ENCODE measurements around the gene DGCR8. TPM values are rescaled to one million over a fixed set of nuclear protein-coding genes. Genes with fewer than 3 reads are reported as not detected.

The DGCR8 gene
- total RNA-seq, 3 donors from 2014 or later, result 56.2 to 65.3 (median 60.9) TPM

DNA sequence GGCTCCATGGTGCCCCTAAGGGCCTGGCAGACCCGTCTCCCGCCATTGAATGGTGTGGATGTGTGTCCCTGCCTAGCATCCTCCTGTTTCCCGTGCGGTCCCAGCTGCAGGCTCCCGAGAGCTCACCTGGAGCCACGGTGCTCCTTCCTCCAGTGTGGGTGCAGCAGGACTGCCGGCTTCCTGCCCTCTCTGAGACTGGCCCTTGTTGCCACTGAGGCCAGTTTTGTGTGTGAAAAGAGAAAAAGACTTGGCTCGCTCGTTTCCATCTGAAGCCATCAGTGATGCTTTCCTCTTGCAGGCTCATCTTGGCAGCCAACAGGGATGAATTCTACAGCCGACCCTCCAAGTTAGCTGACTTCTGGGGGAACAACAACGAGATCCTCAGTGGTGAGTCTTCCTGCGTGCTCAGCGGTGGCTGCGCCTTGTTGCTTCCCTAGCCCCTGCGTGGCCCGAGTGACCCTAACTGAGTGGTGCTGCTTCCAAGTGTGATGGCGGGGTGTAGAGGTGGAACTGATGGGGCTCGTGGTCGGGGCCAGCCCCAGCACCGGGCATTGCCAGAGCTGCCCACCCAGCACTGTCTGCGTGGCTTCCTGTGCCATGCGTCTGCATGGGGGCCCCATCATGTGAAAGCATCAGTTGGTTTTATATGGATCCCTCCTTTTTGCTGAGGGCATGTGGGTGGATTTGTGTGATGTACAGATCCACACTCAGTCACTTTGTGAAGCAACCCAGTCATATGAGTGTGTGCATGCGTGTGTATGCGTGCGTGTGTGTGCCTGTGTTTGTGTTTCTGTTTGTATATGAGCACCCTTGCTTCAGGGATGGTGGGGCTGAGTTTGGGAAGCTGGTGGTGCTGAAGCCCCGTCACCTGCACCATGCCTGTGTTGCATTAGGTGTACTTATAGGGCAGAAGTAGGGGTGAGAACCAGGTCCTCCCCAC lies 36.7 kb upstream of the DGCR8 start:
- no peak for DNase-seq

DNA sequence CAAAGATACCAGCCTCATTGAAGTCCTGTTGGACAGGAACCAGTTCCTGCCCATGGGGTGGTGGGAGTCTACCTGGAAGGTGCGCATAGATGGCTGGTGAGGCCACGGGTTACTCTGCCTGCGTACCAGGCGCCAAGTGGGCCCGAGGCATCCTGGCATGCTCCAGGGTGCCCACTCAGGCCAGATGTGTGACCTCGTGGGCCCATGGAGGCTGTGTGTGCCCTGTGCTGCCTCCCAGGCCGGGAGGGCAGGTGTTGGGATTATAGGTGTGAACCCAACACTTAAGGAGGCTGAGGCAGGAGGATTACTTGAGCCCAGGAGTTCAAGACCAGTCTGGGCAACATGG lies 36.1 kb upstream of the DGCR8 start:
- ATAC-seq, result no peak
- no peak for DNase-seq
- H3K27me3 Mint-ChIP-seq (ENCODE audit: low read depth), result no peaks in the 10 kb centered on the region
- peaks cover 2% of the 10 kb centered on the region for H3K4me1 Mint-ChIP-seq (ENCODE audit: low read depth)
- H3K9me3 Mint-ChIP-seq, result peaks cover 4% of the 10 kb centered on the region
- peaks cover 28% of the 10 kb centered on the region for H3K36me3 Mint-ChIP-seq (ENCODE audit: insufficient read depth)
- H3K4me3 Mint-ChIP-seq, result no peak overlapping the region

More for the DNA sequence above, 36.7 kb upstream of the DGCR8 start:
- ATAC-seq, result no peak
- Mint-ChIP-seq H3K36me3 (ENCODE audit: insufficient read depth) (peaks cover 23% of the 10 kb centered on the region), H3K4me3 (no peak overlapping the region), H3K27me3 (ENCODE audit: low read depth) (no peaks in the 10 kb centered on the region), H3K9me3 (peaks cover 3% of the 10 kb centered on the region), H3K4me1 (ENCODE audit: low read depth) (peaks cover 2% of the 10 kb centered on the region)

DNA sequence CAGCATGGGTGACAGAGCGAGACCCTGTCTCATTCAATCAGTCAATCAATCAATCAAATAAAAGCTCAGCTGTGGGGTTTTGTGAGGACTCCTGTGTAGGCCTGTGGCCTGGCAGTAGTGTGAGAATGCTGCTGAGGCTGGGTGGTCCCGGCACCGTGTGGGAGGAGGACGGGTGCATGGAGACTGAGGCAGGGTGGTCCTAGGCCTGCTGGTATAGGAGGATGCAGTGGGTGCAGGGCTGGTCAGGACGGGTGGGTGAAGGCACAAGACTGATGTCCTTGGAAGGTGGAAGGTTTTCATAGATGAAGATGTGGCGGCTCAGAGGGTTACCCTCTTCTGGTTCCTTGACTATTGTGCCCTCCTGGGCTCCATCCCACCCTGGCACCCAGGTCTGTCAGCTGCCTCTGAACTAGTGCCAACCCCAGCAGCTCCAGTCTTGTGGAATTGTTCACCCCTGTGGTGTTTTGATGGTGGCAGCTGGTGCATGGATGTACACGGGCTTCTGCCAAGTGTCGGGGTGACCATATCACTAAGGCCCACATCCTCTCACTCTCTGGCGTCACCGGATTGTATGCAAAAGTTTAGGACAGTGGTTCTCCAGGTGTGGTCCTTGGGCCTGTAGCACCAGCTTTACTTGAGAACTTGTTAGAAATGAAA lies 35.4 kb upstream of the DGCR8 start:
- Mint-ChIP-seq H3K27me3 (ENCODE audit: low read depth) (no peaks in the 10 kb centered on the region), H3K4me3 (no peak overlapping the region), H3K36me3 (ENCODE audit: insufficient read depth) (peaks cover 31% of the 10 kb centered on the region), H3K9me3 (peaks cover 4% of the 10 kb centered on the region), H3K4me1 (ENCODE audit: low read depth) (peaks cover 2% of the 10 kb centered on the region)
- DNase-seq (no peak), ATAC-seq (no peak)

DNA sequence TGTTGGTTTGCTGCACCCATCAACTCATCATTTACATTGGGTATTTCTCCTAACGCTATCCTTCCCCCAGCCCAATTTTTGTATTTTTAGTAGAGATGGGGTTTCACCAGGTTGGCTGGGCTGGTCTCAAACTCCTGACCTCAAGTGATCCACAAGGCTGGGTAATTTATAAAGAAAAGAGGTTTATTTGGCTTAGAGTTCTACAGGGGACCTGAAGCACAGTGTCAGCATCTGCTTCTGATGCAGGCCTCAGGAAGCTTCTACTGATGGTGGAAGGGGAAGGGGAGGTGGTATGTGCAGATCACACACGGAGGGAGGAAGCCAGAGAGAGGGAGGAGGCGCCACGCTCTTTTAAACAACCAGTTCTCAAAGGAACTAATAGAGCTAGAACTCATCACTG lies 33.3 kb upstream of the DGCR8 start:
- DNase-seq, result no peak
- Mint-ChIP-seq H3K27me3 (ENCODE audit: low read depth) (no peaks in the 10 kb centered on the region), H3K36me3 (ENCODE audit: insufficient read depth) (peaks cover 33% of the 10 kb centered on the region), H3K4me3 (no peak overlapping the region), H3K4me1 (ENCODE audit: low read depth) (peaks cover 2% of the 10 kb centered on the region), H3K9me3 (peaks cover 4% of the 10 kb centered on the region)
- ATAC-seq, result no peak

DNA sequence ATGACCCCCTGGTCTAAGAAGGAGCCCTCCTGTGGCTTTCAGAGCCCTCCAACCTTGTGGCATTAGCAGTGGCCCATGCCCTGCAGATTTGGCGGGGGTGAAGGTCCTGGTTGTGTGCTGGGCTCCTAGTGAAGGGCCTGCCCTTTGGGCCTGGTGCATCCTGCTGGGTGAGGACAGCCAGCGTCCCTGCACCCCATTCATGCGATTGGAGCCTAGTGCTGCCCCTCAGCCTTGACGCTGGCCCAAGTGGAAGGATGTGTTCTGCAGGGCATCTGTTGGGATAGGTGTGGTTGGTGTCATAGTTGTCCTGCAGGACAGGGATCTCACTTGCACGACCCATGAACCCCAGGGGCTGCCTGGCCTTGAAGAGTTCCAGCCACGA lies 28.1 kb upstream of the DGCR8 start:
- Mint-ChIP-seq H3K4me3 (no peak overlapping the region), H3K4me1 (ENCODE audit: low read depth) (peaks cover under 1% of the 10 kb centered on the region), H3K9me3 (peaks cover 4% of the 10 kb centered on the region), H3K36me3 (ENCODE audit: insufficient read depth) (peaks cover 23% of the 10 kb centered on the region), H3K27me3 (ENCODE audit: low read depth) (no peaks in the 10 kb centered on the region)
- ATAC-seq (no peak), DNase-seq (no peak)

DNA sequence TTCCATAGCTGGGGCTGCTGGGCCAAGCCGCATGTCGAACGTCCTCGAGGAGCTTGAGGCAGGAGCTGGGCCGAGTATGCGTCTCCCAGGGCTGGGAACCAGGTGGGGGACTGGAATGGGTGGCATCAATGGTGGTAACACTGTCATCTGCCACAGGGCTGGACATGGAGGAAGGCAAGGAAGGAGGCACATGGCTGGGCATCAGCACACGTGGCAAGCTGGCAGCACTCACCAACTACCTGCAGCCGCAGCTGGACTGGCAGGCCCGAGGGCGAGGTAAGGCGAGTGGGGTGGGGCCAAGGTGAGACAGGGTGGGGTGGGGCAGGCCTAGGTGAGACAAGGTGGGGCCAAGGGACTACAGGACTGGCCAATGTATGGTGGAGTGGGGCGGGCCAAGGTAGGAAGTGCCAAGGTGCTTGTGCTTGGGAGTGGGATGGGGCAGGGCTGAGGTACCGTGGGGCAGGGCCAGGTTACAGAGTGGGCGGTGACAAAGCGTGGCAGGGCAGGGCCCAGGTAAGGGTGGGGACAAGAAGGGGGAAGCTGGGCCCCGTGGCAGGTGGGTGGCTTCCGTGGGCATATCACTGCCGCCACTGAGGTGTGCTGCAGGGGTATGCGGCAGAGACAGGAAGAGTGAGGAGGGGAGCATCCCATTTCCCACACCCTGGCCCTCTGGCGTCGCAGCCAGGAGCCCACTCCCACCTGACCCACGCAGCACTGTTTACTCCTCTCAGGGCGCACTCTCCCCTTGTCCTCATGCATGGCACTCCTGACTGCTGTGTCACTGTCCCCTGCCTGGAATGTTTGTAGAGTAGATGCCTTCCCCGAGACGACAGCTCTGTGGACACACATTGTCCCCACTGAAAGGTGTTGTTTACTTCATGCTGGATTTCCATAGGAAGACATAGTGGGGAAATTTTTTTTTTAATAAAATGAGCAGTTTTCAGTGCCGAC lies 27.5 kb upstream of the DGCR8 start:
- ATAC-seq (no peak), DNase-seq (no peak)
- Mint-ChIP-seq H3K4me1 (ENCODE audit: low read depth) (no peaks in the 10 kb centered on the region), H3K36me3 (ENCODE audit: insufficient read depth) (peaks cover 23% of the 10 kb centered on the region), H3K27me3 (ENCODE audit: low read depth) (no peaks in the 10 kb centered on the region), H3K4me3 (no peak overlapping the region), H3K9me3 (peaks cover 4% of the 10 kb centered on the region)

DNA sequence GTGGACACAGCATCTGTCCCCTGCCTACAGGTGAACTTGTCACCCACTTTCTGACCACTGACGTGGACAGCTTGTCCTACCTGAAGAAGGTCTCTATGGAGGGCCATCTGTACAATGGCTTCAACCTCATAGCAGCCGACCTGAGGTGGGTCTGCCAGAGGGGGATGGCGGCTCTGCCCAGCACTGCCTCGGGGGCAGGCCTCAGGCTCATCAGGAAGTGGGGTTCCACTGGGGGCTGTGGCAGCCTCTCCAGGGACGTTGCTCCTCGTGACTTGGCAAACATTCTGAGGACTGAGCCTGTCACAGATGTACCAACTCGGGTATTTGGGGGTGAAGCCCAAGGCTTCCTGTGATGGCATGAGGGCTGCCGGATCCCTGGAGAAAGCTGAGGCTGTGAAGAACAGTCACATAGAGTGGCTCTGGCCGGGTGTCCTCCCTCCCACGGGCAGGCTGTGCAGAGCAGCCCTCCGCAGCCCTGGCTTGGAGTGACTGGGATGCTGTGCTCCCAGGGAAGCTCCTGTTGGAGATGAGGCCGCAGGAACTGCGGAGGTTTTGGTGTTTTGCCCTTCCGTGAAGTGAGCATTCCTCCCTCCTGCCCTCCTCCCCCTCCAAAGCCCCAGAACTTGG lies 26.5 kb upstream of the DGCR8 start:
- H3K4me3 Mint-ChIP-seq, result no peak overlapping the region
- peaks cover 20% of the 10 kb centered on the region for H3K36me3 Mint-ChIP-seq (ENCODE audit: insufficient read depth)
- no peaks in the 10 kb centered on the region for H3K27me3 Mint-ChIP-seq (ENCODE audit: low read depth)
- DNase-seq (no peak), ATAC-seq (no peak)
- no peaks in the 10 kb centered on the region for H3K4me1 Mint-ChIP-seq (ENCODE audit: low read depth)
- H3K9me3 Mint-ChIP-seq, result no peaks in the 10 kb centered on the region

DNA sequence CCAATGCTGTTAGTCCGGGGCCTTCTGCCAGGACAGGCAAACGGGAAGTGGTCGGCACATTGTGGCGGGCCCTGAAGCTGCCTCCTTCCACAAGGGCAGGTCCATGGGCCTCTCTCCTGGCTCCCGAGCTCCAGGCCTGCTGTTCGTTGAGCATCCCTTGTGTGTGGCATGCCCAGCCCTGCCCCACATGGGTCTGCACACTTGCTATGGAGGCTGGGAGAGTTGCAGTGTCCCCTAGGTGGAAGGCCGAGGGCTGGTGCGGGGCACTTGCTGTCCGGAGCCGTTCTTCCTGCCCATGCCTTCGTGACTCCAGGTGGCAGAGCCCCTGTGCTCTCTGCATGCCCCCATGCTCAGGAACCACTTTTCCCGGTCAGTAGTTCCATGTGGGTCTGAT lies 26.0 kb upstream of the DGCR8 start:
- no peak for ATAC-seq
- peaks cover 16% of the 10 kb centered on the region for H3K36me3 Mint-ChIP-seq (ENCODE audit: insufficient read depth)
- no peaks in the 10 kb centered on the region for H3K27me3 Mint-ChIP-seq (ENCODE audit: low read depth)
- H3K9me3 Mint-ChIP-seq, result no peaks in the 10 kb centered on the region
- no peak for DNase-seq
- H3K4me3 Mint-ChIP-seq, result no peak overlapping the region
- H3K4me1 Mint-ChIP-seq (ENCODE audit: low read depth), result no peaks in the 10 kb centered on the region

DNA sequence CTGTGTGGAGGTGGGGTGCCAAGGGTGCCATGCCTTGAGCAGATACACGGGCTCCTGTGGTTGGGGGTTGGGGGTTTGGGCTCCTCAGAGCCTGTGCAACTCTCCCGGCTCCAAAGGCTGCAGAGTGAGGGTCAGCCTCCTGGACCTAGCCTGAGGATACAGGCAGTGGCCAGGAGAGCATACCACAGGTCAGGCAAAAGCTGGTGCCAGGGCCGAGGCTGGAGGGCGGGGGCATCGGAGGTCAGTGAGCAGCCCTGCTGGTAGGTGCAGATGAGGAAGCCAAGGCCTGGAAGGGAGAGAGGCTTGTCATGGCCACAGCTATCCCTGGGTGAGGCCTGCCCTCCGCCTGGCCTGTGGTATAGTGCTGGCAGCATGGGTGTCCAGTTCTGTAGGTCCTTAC lies 25.6 kb upstream of the DGCR8 start:
- Mint-ChIP-seq H3K4me3 (no peak overlapping the region), H3K27me3 (ENCODE audit: low read depth) (no peaks in the 10 kb centered on the region), H3K36me3 (ENCODE audit: insufficient read depth) (peaks cover 14% of the 10 kb centered on the region), H3K4me1 (ENCODE audit: low read depth) (no peaks in the 10 kb centered on the region), H3K9me3 (no peaks in the 10 kb centered on the region)
- ATAC-seq, result no peak
- no peak for DNase-seq

DNA sequence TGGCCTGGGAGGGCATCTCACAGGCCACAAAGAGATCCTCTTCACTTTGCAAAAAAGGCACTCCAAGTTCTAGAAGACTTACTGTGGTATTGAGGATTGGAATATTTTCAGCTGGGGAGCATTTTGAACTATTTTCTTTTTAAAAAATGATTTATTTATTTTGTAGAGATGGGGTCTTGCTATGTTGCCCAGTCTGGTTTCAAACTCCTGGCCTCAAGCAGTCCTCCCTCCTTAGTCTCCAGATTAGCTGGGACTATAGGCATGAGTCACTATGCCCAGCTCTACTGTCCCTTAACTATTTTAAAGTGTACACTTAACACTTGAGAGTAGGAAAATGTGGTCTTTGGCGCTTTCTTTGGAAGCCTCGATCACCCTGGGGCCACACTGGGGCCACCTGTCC lies 24.9 kb upstream of the DGCR8 start:
- no peak for ATAC-seq
- Mint-ChIP-seq H3K4me3 (no peak overlapping the region), H3K9me3 (no peaks in the 10 kb centered on the region), H3K36me3 (ENCODE audit: insufficient read depth) (peaks cover 13% of the 10 kb centered on the region), H3K4me1 (ENCODE audit: low read depth) (no peaks in the 10 kb centered on the region), H3K27me3 (ENCODE audit: low read depth) (no peaks in the 10 kb centered on the region)
- no peak for DNase-seq

DNA sequence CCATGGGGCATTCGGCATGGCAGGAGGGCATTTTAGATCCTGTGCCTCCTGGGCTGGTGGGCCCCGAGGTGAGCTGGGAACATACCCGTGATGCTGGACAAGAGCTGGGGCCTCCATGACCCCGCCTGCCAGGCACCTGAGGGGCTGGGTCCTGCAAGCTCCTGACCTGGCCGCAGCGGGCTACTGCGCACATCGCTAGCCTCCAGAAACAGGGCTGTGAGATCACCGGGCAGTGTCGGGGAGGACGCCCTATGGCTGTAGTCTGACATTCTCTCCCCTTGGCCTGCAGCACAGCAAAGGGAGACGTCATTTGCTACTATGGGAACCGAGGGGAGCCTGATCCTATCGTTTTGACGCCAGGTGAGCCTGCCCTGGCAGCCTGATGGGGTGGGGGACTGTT lies 24.4 kb upstream of the DGCR8 start:
- Mint-ChIP-seq H3K36me3 (ENCODE audit: insufficient read depth) (peaks cover 13% of the 10 kb centered on the region), H3K4me3 (no peak overlapping the region), H3K27me3 (ENCODE audit: low read depth) (no peaks in the 10 kb centered on the region), H3K9me3 (no peaks in the 10 kb centered on the region), H3K4me1 (ENCODE audit: low read depth) (no peaks in the 10 kb centered on the region)
- ATAC-seq, result no peak
- DNase-seq, result no peak

DNA sequence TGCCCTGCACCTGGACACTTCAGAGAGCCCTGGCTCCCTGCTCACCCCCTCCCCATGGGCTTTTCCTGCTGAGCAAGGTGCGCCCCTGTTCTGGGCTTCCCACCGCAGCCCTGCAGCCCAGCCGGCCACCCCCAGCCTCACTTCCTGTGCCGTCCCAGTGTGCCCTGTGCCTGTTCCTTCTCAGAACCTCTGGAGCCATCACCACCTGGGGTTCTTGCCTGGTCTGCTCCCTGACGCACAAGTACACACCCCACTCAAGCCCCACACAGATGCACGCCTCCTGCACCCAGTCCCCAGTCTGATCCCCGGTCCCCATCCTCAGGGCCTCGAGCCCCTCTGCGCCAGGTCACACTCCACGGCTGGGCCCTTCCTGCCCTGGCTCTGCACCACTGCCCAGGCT lies 23.9 kb upstream of the DGCR8 start:
- no peaks in the 10 kb centered on the region for H3K27me3 Mint-ChIP-seq (ENCODE audit: low read depth)
- H3K9me3 Mint-ChIP-seq, result no peaks in the 10 kb centered on the region
- no peak for ATAC-seq
- no peak overlapping the region for H3K4me3 Mint-ChIP-seq
- peaks cover 13% of the 10 kb centered on the region for H3K36me3 Mint-ChIP-seq (ENCODE audit: insufficient read depth)
- H3K4me1 Mint-ChIP-seq (ENCODE audit: low read depth), result no peaks in the 10 kb centered on the region
- no peak for DNase-seq

DNA sequence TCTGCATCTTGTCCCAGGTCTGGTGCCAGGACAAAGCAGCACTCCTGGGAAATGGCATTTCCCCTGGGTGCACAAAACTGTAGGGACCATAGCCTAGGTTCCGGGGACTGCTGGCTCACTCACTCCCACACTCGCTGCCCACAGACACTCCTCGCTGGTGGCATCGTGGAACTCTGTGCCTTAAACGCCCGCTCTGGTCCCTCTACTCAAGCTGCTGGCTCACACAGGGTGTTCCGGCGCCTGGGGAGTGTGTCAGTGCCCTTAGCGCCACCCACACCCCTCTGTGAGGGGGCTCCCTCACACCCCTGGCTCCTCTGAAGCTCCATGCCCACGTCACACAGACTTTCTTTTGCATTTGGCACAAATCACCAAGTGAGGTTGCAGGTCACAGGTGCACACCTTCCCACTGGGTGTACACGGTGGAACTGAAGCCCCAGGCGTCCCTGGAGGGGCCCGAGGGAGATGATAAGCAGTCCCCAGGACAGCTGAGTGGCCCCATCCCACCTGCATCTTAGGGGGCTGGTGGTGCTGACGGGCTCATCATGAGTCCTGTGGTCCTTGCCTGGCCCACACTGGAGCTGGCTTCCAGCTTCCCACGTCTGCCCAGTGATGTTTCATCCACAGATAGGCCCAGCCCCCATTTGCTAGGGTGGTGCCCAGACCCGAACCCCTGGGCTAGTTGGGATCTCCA lies 23.2 kb upstream of the DGCR8 start:
- Mint-ChIP-seq H3K4me1 (ENCODE audit: low read depth) (no peaks in the 10 kb centered on the region), H3K4me3 (no peak overlapping the region), H3K27me3 (ENCODE audit: low read depth) (no peaks in the 10 kb centered on the region), H3K36me3 (ENCODE audit: insufficient read depth) (peaks cover 13% of the 10 kb centered on the region), H3K9me3 (no peaks in the 10 kb centered on the region)
- ATAC-seq (no peak), DNase-seq (no peak)
